GM23248 (cell line): ENCODE measurements around the gene FAM117A. TPM values are rescaled to one million over a fixed set of nuclear protein-coding genes. Genes with fewer than 3 reads are reported as not detected.

ENCODE experiments used
- DNase-seq: peaks from one replicate; pipeline ENCODE4 v3.0.0-alpha.2; 2015
- H2AFZ ChIP-seq: fragments of 200-600 bp; sonication (generic); 2 replicates; pipeline ENCODE4 v1.6.1; 2016; ENCODE audit warnings: antibody characterized with exemption
- H3F3A ChIP-seq: fragments of 200-600 bp; sonication (generic); 2 replicates; pipeline ENCODE4 v1.6.1; 2016; ENCODE audit warnings: mild to moderate bottlenecking, antibody characterized with exemption, mixed run types; ENCODE audit not compliant: insufficient read depth
- H3K27ac ChIP-seq: fragments of 200-600 bp; sonication (generic); 2 replicates; pipeline ENCODE4 v1.5.1; 2016; ENCODE audit warnings: mild to moderate bottlenecking
- H3K27me3 ChIP-seq: fragments of 200-600 bp; sonication (generic); replicated peaks from 2 replicates; pipeline ENCODE4 v1.6.1; 2016; ENCODE audit warnings: mild to moderate bottlenecking; ENCODE audit not compliant: insufficient read depth
- H3K36me3 ChIP-seq: fragments of 200-600 bp; sonication (generic); 2 replicates; pipeline ENCODE4 v1.6.1; 2016; ENCODE audit warnings: low read depth, mild to moderate bottlenecking
- H3K4me1 ChIP-seq: fragments of 200-600 bp; sonication (generic); 2 replicates; pipeline ENCODE4 v1.6.1; 2016; ENCODE audit warnings: mild to moderate bottlenecking; ENCODE audit not compliant: insufficient read depth
- H3K4me2 ChIP-seq: fragments of 200-600 bp; sonication (generic); one replicate; pipeline ENCODE4 v1.6.1; 2016; ENCODE audit warnings: mild to moderate bottlenecking; ENCODE audit not compliant: unreplicated experiment
- H3K4me3 ChIP-seq: fragments of 200-600 bp; sonication (generic); 2 replicates; pipeline ENCODE4 v1.5.1; 2016; ENCODE audit warnings: mild to moderate bottlenecking
- H3K79me2 ChIP-seq: fragments of 200-600 bp; sonication (generic); 2 replicates; pipeline ENCODE4 v1.6.1; 2016; ENCODE audit warnings: mild to moderate bottlenecking; ENCODE audit not compliant: insufficient read depth
- H3K9ac ChIP-seq: fragments of 200-600 bp; sonication (generic); 2 replicates; pipeline ENCODE4 v1.6.1; 2016; ENCODE audit warnings: mild to moderate bottlenecking
- H3K9me2 ChIP-seq: fragments of 200-600 bp; sonication (generic); 2 replicates; pipeline ENCODE4 v1.6.1; 2016; ENCODE audit warnings: mixed run types, mild to moderate bottlenecking, moderate library complexity; ENCODE audit not compliant: insufficient read depth
- H3K9me3 ChIP-seq: fragments of 200-600 bp; sonication (generic); one replicate; pipeline ENCODE4 v1.6.1; 2017; ENCODE audit warnings: low read depth
- H4K20me1 ChIP-seq: fragments of 200-600 bp; sonication (generic); 2 replicates; pipeline ENCODE4 v1.6.0; 2016; ENCODE audit not compliant: insufficient read depth
- EZH2 ChIP-seq: fragments of 200-600 bp; sonication (generic); IDR thresholded peaks from 2 replicates; pipeline ENCODE4 v1.6.1; 2018; ENCODE audit warnings: antibody characterized with exemption, mild to moderate bottlenecking; ENCODE audit not compliant: insufficient read depth, poor library complexity, severe bottlenecking
- EZH2phosphoT487 ChIP-seq: fragments of 200-600 bp; sonication (generic); IDR thresholded peaks from 2 replicates; pipeline ENCODE4 v1.6.1; 2018; ENCODE audit warnings: antibody characterized with exemption, moderate library complexity, mild to moderate bottlenecking, low read depth; ENCODE audit not compliant: insufficient read depth
- WGBS, 2 experiments: methylation state at CpG; one replicate each; pipeline ENCODE4 v1.1.6; 2015 to 2017; ENCODE audit warnings: low lambda C conversion rate in 2 of 2, low coverage in 1 of 2; ENCODE audit errors: missing lambda C conversion rate in 2 of 2; 5-methylcytosine and 5-hydroxymethylcytosine counted together
- in situ Hi-C: fragments of 300-500 bp; cut with MboI; formaldehyde crosslinking; loops from 2 replicates; pipeline ENCODE4 v1.15.0; 2020
- polyA plus RNA-seq: library from polyadenylated mRNA; unstranded; fragments of >200 nt; fragmentation: Nextera tagmentation; extraction: Ambion mirVana; gene quantifications from 2 replicates; pipeline ENCODE4 v1.2.1, GENCODE V29; 2016
- total RNA-seq: library from RNA; depleted of rRNA; stranded (reverse); fragments of >200 nt; shearing (Covaris generic); gene quantifications from 2 replicates; pipeline ENCODE4 v1.2.3, GENCODE V29; 2014; rRNA removed

The FAM117A gene, protein sequence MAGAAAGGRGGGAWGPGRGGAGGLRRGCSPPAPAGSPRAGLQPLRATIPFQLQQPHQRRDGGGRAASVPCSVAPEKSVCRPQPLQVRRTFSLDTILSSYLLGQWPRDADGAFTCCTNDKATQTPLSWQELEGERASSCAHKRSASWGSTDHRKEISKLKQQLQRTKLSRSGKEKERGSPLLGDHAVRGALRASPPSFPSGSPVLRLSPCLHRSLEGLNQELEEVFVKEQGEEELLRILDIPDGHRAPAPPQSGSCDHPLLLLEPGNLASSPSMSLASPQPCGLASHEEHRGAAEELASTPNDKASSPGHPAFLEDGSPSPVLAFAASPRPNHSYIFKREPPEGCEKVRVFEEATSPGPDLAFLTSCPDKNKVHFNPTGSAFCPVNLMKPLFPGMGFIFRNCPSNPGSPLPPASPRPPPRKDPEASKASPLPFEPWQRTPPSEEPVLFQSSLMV
- total RNA-seq: 4.0 and 10.2 TPM in 2 replicates
- 1.8 and 2.1 TPM in 2 replicates for polyA plus RNA-seq

DNA sequence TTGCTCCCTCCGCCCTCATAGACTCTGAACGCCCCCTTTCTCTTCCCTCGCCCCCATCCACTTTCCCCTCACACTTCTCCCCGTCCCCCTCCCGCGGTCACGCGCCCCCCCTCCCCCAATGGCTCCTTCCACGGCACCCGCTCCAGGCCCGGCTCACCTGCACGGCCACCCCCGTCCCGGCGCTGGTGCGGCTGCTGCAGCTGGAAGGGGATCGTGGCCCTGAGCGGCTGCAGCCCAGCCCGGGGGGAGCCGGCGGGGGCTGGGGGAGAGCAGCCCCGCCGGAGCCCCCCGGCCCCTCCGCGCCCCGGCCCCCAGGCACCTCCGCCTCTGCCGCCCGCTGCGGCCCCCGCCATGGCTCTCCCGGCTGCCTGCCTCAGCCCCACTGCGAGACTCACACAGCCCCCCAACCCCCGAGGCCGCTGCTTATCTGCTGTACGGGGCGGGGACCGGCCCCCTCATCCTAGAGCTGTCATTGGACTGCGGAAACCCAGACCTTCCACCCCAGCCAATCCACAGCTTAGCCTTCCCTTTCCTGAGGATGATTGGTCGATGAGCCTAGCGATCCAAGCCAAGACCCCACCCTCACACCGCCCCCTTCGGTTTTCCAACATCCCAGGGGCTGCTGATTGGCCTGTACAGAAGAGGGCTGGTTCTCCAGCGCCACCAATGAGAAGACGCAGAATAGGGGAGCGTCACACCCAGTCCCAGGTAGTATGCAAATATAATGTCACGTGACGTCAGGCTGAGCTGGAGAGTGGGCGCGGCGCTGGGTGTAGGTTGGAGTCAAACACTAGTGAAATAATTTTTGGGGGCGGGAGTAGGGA lies at the start of gene FAM117A:
Gene FAM117A (minus strand): TSS at position 397 of the 824 bp plus-strand sequence. CDS start 44 bp downstream, at position 353.
- in situ Hi-C loops: no loop called here
- H4K20me1 ChIP-seq: no peaks in the 10 kb centered on the region
- TF ChIP-seq EZH2phosphoT487 (no peak), EZH2 (no peak)

DNA sequence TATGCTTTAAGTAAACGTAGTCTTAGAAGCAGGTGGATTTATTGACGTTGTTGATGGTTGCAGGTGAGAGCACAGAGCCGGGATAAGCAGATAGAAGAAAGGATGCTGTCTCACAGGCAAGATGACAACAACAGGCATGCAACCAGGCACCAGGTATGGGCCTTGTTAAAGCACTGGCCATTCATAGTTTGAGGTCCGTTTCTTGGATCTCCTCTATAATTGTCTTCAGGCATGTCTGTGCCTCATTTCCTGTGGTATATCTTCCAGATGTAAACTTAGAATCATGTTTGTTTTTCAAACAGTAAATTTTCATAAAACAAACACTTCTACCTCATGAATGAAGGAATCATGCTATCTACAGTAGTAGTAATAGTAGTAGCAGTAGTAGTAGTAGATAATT lies 45.1 kb upstream of the FAM117A start:
- Histone ChIP-seq H3K36me3 (peaks cover 57% of the 10 kb centered on the region), H3K9me3 (no peaks in the 10 kb centered on the region), H3F3A (peaks cover 19% of the 10 kb centered on the region), H3K27me3 (no peaks in the 10 kb centered on the region), H3K4me1 (0 out of 2 replicates have a peak, but pooled peaks cover 10% of the 10 kb centered on the region), H3K9ac (no peak overlapping the region), H3K4me2 (no peak overlapping the region), H3K79me2 (peaks cover 66% of the 10 kb centered on the region), H3K9me2 (no peaks in the 10 kb centered on the region), H3K4me3 (no peak overlapping the region), H3K27ac (no peak overlapping the region), H4K20me1 (no peaks in the 10 kb centered on the region), H2AFZ (no peak overlapping the region)
- no peak for TF ChIP-seq EZH2phosphoT487
- TF ChIP-seq EZH2: no peak
- no peak for DNase-seq
- 58 to 61% methylated on average over 4 of the region's 4 CpGs for WGBS, 2 experiments
- in situ Hi-C loops: no loop called here

More for the DNA sequence above, at the start of gene FAM117A:
- Histone ChIP-seq H3K36me3 (no peaks in the 10 kb centered on the region), H3K4me1 (no peaks in the 10 kb centered on the region), H3K4me3 (peak within 1 kb of the TSS; percentile 77), H3F3A (0 out of 2 replicates have a peak, but pooled peaks cover 11% of the 10 kb centered on the region), H3K9me3 (no peaks in the 10 kb centered on the region), H3K27me3 (0 out of 2 replicates have a peak, but pooled peaks cover 3% of the 10 kb centered on the region), H3K9ac (peak within 1 kb of the TSS; percentile 55), H3K79me2 (no peaks in the 10 kb centered on the region), H3K4me2 (peak within 1 kb of the TSS; percentile 87), H2AFZ (peak within 1 kb of the TSS; percentile 78), H3K27ac (no peak within 1 kb of the TSS), H3K9me2 (no peaks in the 10 kb centered on the region)
- 1 to 2% methylated on average over 17 to 53 of the region's 53 CpGs for WGBS, 2 experiments
- DNase-seq: peak; percentile 97

DNA sequence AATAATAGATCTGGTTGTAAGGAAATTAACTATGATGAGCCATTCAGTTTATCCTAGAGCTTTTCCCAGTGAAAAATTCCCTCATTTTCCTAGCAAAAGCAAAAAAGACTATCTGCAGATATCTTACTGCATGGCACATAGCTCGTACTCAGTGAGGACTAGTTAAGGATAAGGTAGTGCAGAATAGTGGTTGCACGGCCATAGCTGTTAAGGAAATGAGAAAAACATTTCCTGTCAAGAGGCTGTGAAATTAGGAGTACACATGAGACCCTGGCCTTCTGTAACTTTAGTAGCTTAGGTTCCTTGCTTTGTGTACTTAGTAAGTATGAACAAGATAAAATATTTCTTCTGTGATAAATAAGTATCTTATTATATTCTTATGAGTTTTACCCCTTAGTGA lies 34.8 kb upstream of the FAM117A start:
- no peaks in the 10 kb centered on the region for H3K9me2 ChIP-seq
- no peaks in the 10 kb centered on the region for H3K27me3 ChIP-seq
- no peak overlapping the region for H3K9ac ChIP-seq
- in situ Hi-C loops: no loop called here
- H3K4me2 ChIP-seq: no peak overlapping the region
- H2AFZ ChIP-seq: no peak overlapping the region
- H3K4me1 ChIP-seq: peaks cover 5% of the 10 kb centered on the region
- no peak overlapping the region; the same call in 1 of the 2 replicates for H3K27ac ChIP-seq
- peaks cover 99% of the 10 kb centered on the region for H3K79me2 ChIP-seq
- H3K4me3 ChIP-seq: no peak overlapping the region
- no peaks in the 10 kb centered on the region for H3K9me3 ChIP-seq
- H3K36me3 ChIP-seq: peaks cover 51% of the 10 kb centered on the region
- TF ChIP-seq EZH2phosphoT487 (no peak), EZH2 (no peak)
- WGBS, 2 experiments: 88 to 96% methylated on average over 2 of the region's 2 CpGs
- peaks cover 5% of the 10 kb centered on the region for H3F3A ChIP-seq
- DNase-seq: no peak
- H4K20me1 ChIP-seq: no peaks in the 10 kb centered on the region; the same call in 1 of the 2 replicates

DNA sequence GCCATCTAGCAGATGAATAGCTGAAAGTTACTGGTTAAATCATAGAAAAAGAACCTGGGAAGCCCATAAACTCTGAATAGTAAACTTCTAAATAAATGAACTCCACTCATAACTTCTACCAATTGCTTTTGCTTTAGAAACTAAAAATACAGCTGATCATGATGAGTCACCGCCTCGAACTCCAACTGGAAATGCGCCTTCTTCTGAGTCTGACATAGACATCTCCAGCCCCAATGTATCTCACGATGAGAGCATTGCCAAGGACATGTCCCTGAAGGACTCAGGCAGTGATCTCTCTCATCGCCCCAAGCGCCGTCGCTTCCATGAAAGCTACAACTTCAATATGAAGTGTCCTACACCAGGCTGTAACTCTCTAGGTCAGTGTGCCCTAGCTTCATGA lies 34.3 kb upstream of the FAM117A start:
- no peaks in the 10 kb centered on the region for H3K9me3 ChIP-seq
- no peaks in the 10 kb centered on the region for H3K27me3 ChIP-seq
- H3K79me2 ChIP-seq: peaks cover 100% of the 10 kb centered on the region
- H3K4me2 ChIP-seq: no peak overlapping the region
- TF ChIP-seq EZH2phosphoT487 (no peak), EZH2 (no peak)
- H3K4me1 ChIP-seq: peaks cover 5% of the 10 kb centered on the region
- in situ Hi-C loops: no loop called here
- no peaks in the 10 kb centered on the region; the same call in 1 of the 2 replicates for H4K20me1 ChIP-seq
- peaks cover 49% of the 10 kb centered on the region for H3K36me3 ChIP-seq
- WGBS, 2 experiments: 78 to 82% methylated on average over 8 of the region's 8 CpGs
- peaks cover 5% of the 10 kb centered on the region for H3F3A ChIP-seq
- H3K4me3 ChIP-seq: no peak overlapping the region
- no peak overlapping the region for H2AFZ ChIP-seq
- H3K9me2 ChIP-seq: no peaks in the 10 kb centered on the region
- peak overlapping the region; percentile 24; the same call in 1 of the 2 replicates for H3K27ac ChIP-seq
- no peak overlapping the region; the same call in 1 of the 2 replicates for H3K9ac ChIP-seq
- DNase-seq: peak; percentile 71
